ENCODE data around the gene PER1. TPM values are rescaled to one million over a fixed set of nuclear protein-coding genes. Genes with fewer than 3 reads are reported as not detected.

The PER1 gene
- total and polyA plus RNA-seq, 10 of the 15 experiments (the other 5 are each of a cell fraction or from before 2014, with no cell fraction given) = 0.02 to 25.1 (median 5.4) TPM

- TF ChIP-seq CEBPB (IDR thresholded peaks at IDR 0.05; ENCODE audit: borderline replicate concordance in 1 of 2, low read depth in 2 of 2, low read length in 2 of 2) = peak; percentile 82 to 100
- no peak for TF ChIP-seq FOS (IDR thresholded peaks at IDR 0.05; ENCODE audit: borderline replicate concordance, extremely low read depth, insufficient read length)
- TF ChIP-seq NR2C1 (IDR thresholded peaks at IDR 0.05) = peak; percentile 53
- peak; percentile 35; the same call in 1 of the 2 replicates for TF ChIP-seq ZNF622 (IDR thresholded peaks at IDR 0.05)
- no peak for TF ChIP-seq ZNF274 (IDR thresholded peaks at IDR 0.05; ENCODE audit: insufficient read depth, insufficient read length)
- TF ChIP-seq GABPA (IDR thresholded peaks at IDR 0.05; ENCODE audit: low read depth) = peak; percentile 68
- TF ChIP-seq KDM1A (IDR thresholded peaks at IDR 0.05; ENCODE audit: borderline replicate concordance) = no peak
- TF ChIP-seq ZNF687 (IDR thresholded peaks at IDR 0.05) = peak; percentile 100
- peak; percentile 10 for TF ChIP-seq USF1 (IDR thresholded peaks at IDR 0.05; ENCODE audit: borderline replicate concordance, extremely low read length, insufficient read depth, low read depth, low read length)
- peak; percentile 88 for TF ChIP-seq KAT2A (conservative IDR thresholded peaks at IDR 0.05; ENCODE audit: control insufficient read depth, low read depth, low read length)
- TF ChIP-seq SP1 (IDR thresholded peaks at IDR 0.05; ENCODE audit: low read depth, low read length) = peak; percentile 79
- peak; percentile 59; the same call in 1 of the 2 replicates for TF ChIP-seq STAT3 (IDR thresholded peaks at IDR 0.05; ENCODE audit: low read depth, low read length)
- TF ChIP-seq RB1 (IDR thresholded peaks at IDR 0.05; ENCODE audit: borderline replicate concordance) = peak; percentile 75; the same call in 1 of the 2 replicates
- peak; percentile 65 for TF ChIP-seq RELA (IDR thresholded peaks at IDR 0.05; ENCODE audit: borderline replicate concordance, partially characterized antibody)
- TF ChIP-seq ASH2L (IDR thresholded peaks at IDR 0.05; ENCODE audit: borderline replicate concordance, low read depth) = no peak
- TF ChIP-seq MEF2A (IDR thresholded peaks at IDR 0.05; ENCODE audit: insufficient read depth, low read depth, low read length) = peak; percentile 98
- TF ChIP-seq SKIL (IDR thresholded peaks at IDR 0.05; ENCODE audit: low read depth, poor library complexity, severe bottlenecking) = peak; percentile 84
- no peak for TF ChIP-seq PAX8 (IDR thresholded peaks at IDR 0.05)
- peak; percentile 100 for TF ChIP-seq POU2F2 (IDR thresholded peaks at IDR 0.05; ENCODE audit: borderline replicate concordance, low read depth, low read length)
- TF ChIP-seq ATF2 (IDR thresholded peaks at IDR 0.05; ENCODE audit: low read length) = peak; percentile 100
- no peak for TF ChIP-seq HDAC2 (IDR thresholded peaks at IDR 0.05)
Observed at GRCh38 chr17:8173056-8173870, 21.1 kb upstream of the PER1 start (continued).
